ENCODE data around the gene FAM184B.

DNA sequence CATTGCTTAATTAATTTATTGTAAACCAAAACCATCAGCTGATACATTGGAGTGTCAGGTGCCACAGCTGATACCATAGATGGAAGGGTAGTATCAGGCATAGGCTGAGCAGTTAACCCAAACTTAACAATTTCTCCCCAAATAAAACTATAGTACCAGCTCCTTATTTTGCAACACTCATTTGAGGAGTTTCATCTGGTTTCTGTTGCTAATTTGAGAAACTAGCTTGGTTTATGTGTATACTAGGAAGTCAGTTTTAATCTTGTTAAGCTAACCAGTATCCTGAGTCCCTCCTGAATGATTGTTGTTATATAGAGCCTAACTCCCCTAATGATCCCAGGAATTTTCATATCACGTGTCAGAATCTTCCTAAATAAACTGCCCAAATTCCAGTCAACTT, 16.4 kb upstream of the FAM184B start:
- no peak for TF ChIP-seq EZH2 (IDR thresholded peaks at IDR 0.05; ENCODE audit: low read length, unreplicated experiment)
- TF ChIP-seq, protein P1, sequence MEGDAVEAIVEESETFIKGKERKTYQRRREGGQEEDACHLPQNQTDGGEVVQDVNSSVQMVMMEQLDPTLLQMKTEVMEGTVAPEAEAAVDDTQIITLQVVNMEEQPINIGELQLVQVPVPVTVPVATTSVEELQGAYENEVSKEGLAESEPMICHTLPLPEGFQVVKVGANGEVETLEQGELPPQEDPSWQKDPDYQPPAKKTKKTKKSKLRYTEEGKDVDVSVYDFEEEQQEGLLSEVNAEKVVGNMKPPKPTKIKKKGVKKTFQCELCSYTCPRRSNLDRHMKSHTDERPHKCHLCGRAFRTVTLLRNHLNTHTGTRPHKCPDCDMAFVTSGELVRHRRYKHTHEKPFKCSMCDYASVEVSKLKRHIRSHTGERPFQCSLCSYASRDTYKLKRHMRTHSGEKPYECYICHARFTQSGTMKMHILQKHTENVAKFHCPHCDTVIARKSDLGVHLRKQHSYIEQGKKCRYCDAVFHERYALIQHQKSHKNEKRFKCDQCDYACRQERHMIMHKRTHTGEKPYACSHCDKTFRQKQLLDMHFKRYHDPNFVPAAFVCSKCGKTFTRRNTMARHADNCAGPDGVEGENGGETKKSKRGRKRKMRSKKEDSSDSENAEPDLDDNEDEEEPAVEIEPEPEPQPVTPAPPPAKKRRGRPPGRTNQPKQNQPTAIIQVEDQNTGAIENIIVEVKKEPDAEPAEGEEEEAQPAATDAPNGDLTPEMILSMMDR (conservative IDR thresholded peaks at IDR 0.05; ENCODE audit: low read depth, low read length): no peak
